ENCODE data around the gene C11orf21. TPM values are rescaled to one million over a fixed set of nuclear protein-coding genes. Genes with fewer than 3 reads are reported as not detected.
A peak's percentile ranks its signal among the peaks of the same experiment; 100 is the strongest.

The C11orf21 gene
- total RNA-seq, 2 donors from 2014 or later: 0.11 to 0.52 TPM

DNA sequence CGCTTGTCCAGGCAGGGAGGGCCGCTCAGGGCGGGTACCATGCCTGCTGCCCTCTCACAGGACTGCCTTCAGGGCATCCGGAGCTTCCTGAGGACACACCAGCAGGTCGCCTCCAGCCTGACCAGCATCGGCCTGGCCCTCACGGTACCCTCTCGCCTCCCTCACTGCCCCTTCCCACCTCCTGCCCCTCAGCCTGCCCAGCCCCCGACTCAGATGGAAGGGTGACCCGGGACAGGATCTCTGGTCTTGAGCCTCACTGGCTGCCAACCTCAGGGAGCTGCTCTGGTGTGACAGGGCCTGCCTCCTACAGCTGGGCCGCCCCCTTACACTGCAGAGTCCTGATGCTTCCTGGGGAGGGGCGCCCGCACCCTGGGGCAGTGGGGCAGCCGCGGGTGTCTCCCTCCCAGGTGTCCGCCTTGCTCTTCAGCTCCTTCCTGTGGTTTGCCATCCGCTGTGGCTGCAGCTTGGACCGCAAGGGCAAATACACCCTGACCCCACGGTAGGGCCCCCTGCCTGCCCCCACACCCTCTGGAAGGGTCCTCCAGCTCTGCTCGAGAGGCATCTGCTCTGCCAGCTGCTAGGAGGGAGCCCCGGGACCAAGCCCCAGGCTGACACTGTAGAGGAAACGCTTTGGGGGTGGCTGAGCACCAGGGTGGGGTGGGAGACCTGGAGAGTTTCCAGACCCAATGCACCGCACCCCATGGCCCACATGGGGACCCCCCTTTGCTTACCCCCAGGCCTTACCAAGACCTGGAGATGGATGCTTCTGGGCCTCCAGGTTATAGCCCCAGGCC is 14.6 kb upstream of the C11orf21 start:
- no peak for DNase-seq

DNA sequence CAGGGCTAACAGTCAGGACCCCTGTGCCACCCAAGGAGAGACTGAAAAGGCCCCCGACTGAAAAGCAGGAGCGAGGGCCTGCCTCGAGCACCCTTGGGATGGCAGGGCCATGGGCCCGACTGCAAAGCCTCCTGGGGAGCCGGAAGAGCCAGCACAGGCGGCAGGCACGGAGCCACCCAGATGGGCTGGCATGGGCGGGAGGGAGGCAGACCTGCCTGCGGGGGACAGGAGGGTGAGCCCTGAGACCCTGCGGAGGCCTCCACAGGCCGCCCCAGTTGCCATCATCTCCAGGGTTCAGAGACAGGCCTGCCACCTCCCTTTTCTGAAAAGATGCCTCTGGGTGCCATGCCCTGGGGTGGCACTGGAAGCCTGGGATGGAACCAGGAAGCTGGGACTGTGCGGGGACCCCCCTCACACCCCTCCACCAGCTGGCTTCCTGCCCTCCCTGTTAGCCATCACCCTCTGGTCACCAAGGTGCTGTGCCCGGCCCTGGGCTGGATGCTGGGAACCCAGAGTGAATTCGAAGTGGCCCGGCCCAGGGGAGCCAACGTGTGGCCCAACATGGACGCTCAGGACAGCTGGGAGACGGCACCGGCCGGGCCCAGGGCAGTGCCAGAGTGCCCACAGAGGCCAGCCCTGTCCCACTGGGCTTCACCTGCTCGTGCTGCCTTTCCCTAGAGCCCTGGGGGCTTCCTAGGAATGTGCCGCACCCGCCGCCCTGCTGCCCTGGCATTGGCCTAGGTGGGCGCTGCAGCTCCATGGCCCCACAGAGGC is 13.9 kb upstream of the C11orf21 start:
- no peak overlapping the region for H3K9ac ChIP-seq (ENCODE audit: low read depth in 2 of 2, low read length in 2 of 2)
- no peak overlapping the region for H3K4me3 ChIP-seq
- no peaks in the 10 kb centered on the region for H3K36me3 ChIP-seq
- intact Hi-C loops (cut with DNase I): no loop called here
- H3K27ac ChIP-seq: no peak overlapping the region
- DNase-seq: no peak
- H3K27me3 ChIP-seq: no peaks in the 10 kb centered on the region
- H3K9me3 ChIP-seq: no peaks in the 10 kb centered on the region
- TF ChIP-seq, protein P1, sequence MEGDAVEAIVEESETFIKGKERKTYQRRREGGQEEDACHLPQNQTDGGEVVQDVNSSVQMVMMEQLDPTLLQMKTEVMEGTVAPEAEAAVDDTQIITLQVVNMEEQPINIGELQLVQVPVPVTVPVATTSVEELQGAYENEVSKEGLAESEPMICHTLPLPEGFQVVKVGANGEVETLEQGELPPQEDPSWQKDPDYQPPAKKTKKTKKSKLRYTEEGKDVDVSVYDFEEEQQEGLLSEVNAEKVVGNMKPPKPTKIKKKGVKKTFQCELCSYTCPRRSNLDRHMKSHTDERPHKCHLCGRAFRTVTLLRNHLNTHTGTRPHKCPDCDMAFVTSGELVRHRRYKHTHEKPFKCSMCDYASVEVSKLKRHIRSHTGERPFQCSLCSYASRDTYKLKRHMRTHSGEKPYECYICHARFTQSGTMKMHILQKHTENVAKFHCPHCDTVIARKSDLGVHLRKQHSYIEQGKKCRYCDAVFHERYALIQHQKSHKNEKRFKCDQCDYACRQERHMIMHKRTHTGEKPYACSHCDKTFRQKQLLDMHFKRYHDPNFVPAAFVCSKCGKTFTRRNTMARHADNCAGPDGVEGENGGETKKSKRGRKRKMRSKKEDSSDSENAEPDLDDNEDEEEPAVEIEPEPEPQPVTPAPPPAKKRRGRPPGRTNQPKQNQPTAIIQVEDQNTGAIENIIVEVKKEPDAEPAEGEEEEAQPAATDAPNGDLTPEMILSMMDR (IDR thresholded peaks at IDR 0.05): no peak
- no peaks in the 10 kb centered on the region for H3K4me1 ChIP-seq

More for the DNA sequence above, 14.6 kb upstream of the C11orf21 start:
- no peaks in the 10 kb centered on the region for H3K27me3 ChIP-seq
- no peak overlapping the region for H3K4me3 ChIP-seq
- no peak overlapping the region for H3K9ac ChIP-seq (ENCODE audit: low read depth in 2 of 2, low read length in 2 of 2)
- intact Hi-C loops (cut with DNase I): no loop called here
- no peaks in the 10 kb centered on the region for H3K4me1 ChIP-seq
- H3K27ac ChIP-seq: no peak overlapping the region
- TF ChIP-seq, protein P1 (IDR thresholded peaks at IDR 0.05): no peak
- H3K9me3 ChIP-seq: no peaks in the 10 kb centered on the region
- no peaks in the 10 kb centered on the region for H3K36me3 ChIP-seq

DNA sequence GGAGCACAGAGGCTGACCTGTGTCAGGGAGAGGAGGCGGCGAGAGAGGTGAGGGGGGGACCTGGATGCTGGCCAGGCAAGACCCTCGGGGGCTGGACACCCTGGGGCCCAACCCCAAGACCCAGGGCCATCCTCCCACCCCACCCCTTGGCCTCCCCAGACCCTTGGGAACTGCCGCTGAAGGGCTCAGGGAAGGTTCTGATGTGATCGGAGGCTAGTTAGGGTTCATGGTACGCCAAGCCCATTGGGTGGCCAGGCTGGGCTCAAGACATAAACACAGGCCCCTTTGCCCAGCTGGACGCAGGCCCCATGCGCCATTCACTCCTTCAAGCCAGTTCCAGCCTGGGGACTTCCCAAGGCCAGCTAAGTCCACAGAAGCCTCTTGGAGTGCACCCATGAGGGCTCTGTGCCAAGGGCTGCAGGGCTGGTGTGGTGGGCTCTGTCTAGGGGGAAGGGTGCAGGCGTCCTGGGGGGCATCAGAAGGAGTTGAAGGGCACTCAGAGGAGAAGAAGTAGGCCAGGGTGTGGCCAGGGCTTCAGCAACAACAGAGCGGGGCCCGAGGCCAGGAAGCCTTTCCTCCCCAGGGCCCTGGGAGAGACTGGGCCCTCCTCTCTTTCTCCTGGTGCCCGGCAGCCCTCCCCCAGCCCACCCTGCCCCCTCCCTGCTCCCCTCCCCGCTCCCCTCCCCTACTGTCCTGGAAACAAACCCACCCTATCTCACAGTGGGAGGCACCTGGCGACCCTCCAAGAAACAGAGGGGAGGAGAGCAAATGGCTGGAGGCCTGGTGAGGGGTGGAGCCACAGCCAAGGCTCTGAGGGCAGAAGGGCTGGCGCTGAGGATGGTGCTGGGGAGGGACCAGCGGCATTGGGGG is 13.0 kb upstream of the C11orf21 start:
- no peaks in the 10 kb centered on the region for H3K36me3 ChIP-seq
- DNase-seq: peak; percentile 73
- peak overlapping the region; percentile 53 for H3K27ac ChIP-seq
- peak overlapping the region in 1 of 2 donors; percentile 24 for H3K9ac ChIP-seq (ENCODE audit: low read depth in 2 of 2, low read length in 2 of 2)
- H3K4me1 ChIP-seq: no peaks in the 10 kb centered on the region
- H3K9me3 ChIP-seq: no peaks in the 10 kb centered on the region
- intact Hi-C loops (cut with DNase I): no loop called here
- no peak overlapping the region for H3K4me3 ChIP-seq
- no peaks in the 10 kb centered on the region for H3K27me3 ChIP-seq
- TF ChIP-seq, protein P1 (IDR thresholded peaks at IDR 0.05): no peak

DNA sequence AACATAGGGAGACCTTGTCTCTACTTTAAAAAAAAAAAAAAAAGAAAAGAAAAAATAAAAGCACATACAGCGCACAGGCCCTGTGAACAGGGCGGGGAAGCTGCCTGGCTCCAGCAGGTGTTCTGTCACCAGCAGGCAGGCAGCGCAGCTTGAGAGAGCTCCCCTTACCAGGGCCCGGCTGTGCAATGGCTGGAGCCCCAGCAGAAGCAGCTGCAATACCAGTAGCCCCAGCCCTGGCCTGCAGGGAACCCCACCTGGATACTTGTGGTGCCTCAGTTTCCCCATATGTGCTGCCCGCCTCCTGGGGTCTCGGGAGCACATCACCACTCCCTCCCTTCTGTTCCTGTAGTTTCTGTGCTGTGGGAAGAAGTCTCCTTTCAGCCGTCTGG is 12.4 kb upstream of the C11orf21 start:
- Histone ChIP-seq H3K36me3 (no peaks in the 10 kb centered on the region), H3K27ac (peak overlapping the region; percentile 53), H3K4me1 (no peaks in the 10 kb centered on the region), H3K9ac (ENCODE audit: low read depth in 2 of 2, low read length in 2 of 2) (peak overlapping the region in 1 of 2 donors; percentile 24), H3K27me3 (no peaks in the 10 kb centered on the region), H3K4me3 (no peak overlapping the region), H3K9me3 (no peaks in the 10 kb centered on the region)
- DNase-seq: no peak
- TF ChIP-seq, protein P1 (IDR thresholded peaks at IDR 0.05): no peak
- intact Hi-C loops (cut with DNase I): no loop called here

Data from colonic mucosa (tissue), 4 donors.